ENCODE measurements around the gene EIF4B. TPM values are rescaled to one million over a fixed set of nuclear protein-coding genes. Genes with fewer than 3 reads are reported as not detected.
"Not testable (repeated sequence)": the region's sequence is repeated elsewhere in the genome, so short reads cannot be mapped to it uniquely, and the experiment has no call there.

EIF4B gene
- total and polyA plus RNA-seq, 12 donors = 77.1 to 800 (median 557) TPM

- 57 to 83% (median 74%) methylated on average over 3 of the region's 3 CpGs for WGBS, 4 donors
Observed at GRCh38 chr12:53025250-53025649, 19.0 kb downstream of the EIF4B start.

GRCh38 chr12:53027014-53027413 lies 20.8 kb downstream of the EIF4B start:
- peaks cover 0 to 97% of the 10 kb centered on the region in 2 donors for H3K36me3 ChIP-seq (replicated peaks in 1 of 2)
- intact Hi-C loops (cut with DNase I); DNase-seq; H3K9me3 ChIP-seq (replicated peaks in 1 of 3); H3K4me3 ChIP-seq; H3K4me1 ChIP-seq (replicated peaks in 1 of 2); H3K27ac ChIP-seq; H3K27me3 ChIP-seq: not testable (repeated sequence)
- WGBS, 4 donors = 84 to 92% (median 89%) methylated on average over 8 to 13 of the region's 13 CpGs

More at GRCh38 chr12:53025250-53025649, 19.0 kb downstream of the EIF4B start:
- intact Hi-C loops (cut with DNase I) = no loop called here
- Histone ChIP-seq H3K4me1 (replicated peaks in 1 of 2) (peaks cover 0 to 5% of the 10 kb centered on the region in 2 donors), H3K27me3 (no peaks in the 10 kb centered on the region), H3K9me3 (replicated peaks in 1 of 3) (no peaks in the 10 kb centered on the region), H3K36me3 (replicated peaks in 1 of 2) (peaks cover 0 to 97% of the 10 kb centered on the region in 2 donors), H3K27ac (no peak overlapping the region), H3K4me3 (no peak overlapping the region)
- TF ChIP-seq POLR2A (IDR thresholded peaks at IDR 0.05) = no peak
- TF ChIP-seq CTCF (IDR thresholded peaks at IDR 0.05) = no peak
- DNase-seq = no peak

- 93 to 97% (median 95%) methylated on average over 3 of the region's 3 CpGs for WGBS, 4 donors
- no peaks in the 10 kb centered on the region for H3K9me3 ChIP-seq (replicated peaks in 1 of 3)
- no peaks in the 10 kb centered on the region for H3K27me3 ChIP-seq
- TF ChIP-seq POLR2A (IDR thresholded peaks at IDR 0.05) (no peak), CTCF (IDR thresholded peaks at IDR 0.05) (no peak)
- H3K4me3 ChIP-seq = no peak overlapping the region
- DNase-seq = no peak
- peaks cover 0 to 92% of the 10 kb centered on the region in 2 donors for H3K36me3 ChIP-seq (replicated peaks in 1 of 2)
- intact Hi-C loops (cut with DNase I) = no loop called here
- no peaks in the 10 kb centered on the region for H3K4me1 ChIP-seq (replicated peaks in 1 of 2)
- no peak overlapping the region for H3K27ac ChIP-seq
Observed at GRCh38 chr12:53031616-53032015, 25.4 kb downstream of the EIF4B start.

GRCh38 chr12:53033832-53034231 lies 27.6 kb downstream of the EIF4B start:
- H3K27ac ChIP-seq = peak overlapping the region in 2 of 5 donors; percentile 1 to 54

GRCh38 chr12:53034459-53034858 lies 28.2 kb downstream of the EIF4B start:
- peak in 1 of 7 donors; percentile 53 for DNase-seq
- no peaks in the 10 kb centered on the region for H3K27me3 ChIP-seq
- H3K36me3 ChIP-seq (replicated peaks in 1 of 2) = peaks cover 4 to 87% of the 10 kb centered on the region in 2 donors
- H3K27ac ChIP-seq = peak overlapping the region in 2 of 5 donors; percentile 1 to 54
- no peak overlapping the region for H3K4me3 ChIP-seq
- peaks cover 4 to 15% of the 10 kb centered on the region in 2 donors for H3K4me1 ChIP-seq (replicated peaks in 1 of 2)
- 47 to 65% (median 55%) methylated on average over 8 of the region's 8 CpGs for WGBS, 4 donors
- intact Hi-C loops (cut with DNase I) = no loop called here
- TF ChIP-seq POLR2A (IDR thresholded peaks at IDR 0.05) = no peak
- TF ChIP-seq CTCF (IDR thresholded peaks at IDR 0.05) = no peak
- no peaks in the 10 kb centered on the region for H3K9me3 ChIP-seq (replicated peaks in 1 of 3)

More at GRCh38 chr12:53033832-53034231, 27.6 kb downstream of the EIF4B start:
- peaks cover 4 to 89% of the 10 kb centered on the region in 2 donors for H3K36me3 ChIP-seq (replicated peaks in 1 of 2)
- H3K27me3 ChIP-seq; H3K4me3 ChIP-seq; H3K4me1 ChIP-seq (replicated peaks in 1 of 2); intact Hi-C loops (cut with DNase I); H3K9me3 ChIP-seq (replicated peaks in 1 of 3): not testable (repeated sequence)
- peak in 1 of 7 donors; percentile 55 for DNase-seq
- WGBS, 4 donors = 69 to 76% (median 73%) methylated on average over 10 of the region's 10 CpGs

Data from adrenal gland (tissue), 12 donors.